GM12874 (cell line): ENCODE results near the gene ZNF787.

Experiments used
- TF ChIP-seq, protein P1 (sequence below): IDR thresholded peaks from 2 replicates; pipeline ENCODE4 v1.5.1; 2011; ENCODE audit warnings: low read depth, mild to moderate bottlenecking, control low read depth, low read length, moderate library complexity; ENCODE audit not compliant: insufficient read depth

The ZNF787 gene

DNA sequence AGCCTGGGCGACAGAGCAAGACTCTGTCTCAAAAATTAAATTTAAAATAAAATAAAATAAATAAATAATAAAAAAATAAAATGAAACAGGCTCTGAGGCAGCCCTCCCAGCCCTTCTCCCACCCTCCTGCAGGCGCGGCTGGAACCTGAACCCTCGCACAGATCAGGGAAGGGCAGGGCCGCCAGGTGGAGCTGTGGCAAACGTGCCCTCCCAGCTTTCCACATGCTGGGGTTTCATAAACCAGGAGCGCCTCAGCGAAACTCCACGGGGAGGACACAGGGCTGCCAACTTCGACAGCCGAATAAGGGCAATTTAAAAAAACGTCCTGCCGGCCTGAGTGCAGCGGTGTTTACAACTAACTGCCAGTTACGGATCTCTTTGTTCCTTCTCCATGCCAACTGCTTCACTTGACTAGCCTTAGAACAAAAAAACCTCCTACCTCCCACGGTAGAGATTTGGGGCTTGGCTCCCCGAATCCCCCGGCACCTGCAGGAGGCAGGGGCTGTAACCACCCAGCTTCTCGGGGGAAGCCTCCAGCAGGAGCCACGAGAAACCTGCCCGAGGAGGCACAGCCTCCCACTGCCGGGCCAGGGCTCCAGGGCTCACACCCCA is 15.9 kb downstream of the ZNF787 start:
- TF ChIP-seq, protein P1, sequence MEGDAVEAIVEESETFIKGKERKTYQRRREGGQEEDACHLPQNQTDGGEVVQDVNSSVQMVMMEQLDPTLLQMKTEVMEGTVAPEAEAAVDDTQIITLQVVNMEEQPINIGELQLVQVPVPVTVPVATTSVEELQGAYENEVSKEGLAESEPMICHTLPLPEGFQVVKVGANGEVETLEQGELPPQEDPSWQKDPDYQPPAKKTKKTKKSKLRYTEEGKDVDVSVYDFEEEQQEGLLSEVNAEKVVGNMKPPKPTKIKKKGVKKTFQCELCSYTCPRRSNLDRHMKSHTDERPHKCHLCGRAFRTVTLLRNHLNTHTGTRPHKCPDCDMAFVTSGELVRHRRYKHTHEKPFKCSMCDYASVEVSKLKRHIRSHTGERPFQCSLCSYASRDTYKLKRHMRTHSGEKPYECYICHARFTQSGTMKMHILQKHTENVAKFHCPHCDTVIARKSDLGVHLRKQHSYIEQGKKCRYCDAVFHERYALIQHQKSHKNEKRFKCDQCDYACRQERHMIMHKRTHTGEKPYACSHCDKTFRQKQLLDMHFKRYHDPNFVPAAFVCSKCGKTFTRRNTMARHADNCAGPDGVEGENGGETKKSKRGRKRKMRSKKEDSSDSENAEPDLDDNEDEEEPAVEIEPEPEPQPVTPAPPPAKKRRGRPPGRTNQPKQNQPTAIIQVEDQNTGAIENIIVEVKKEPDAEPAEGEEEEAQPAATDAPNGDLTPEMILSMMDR, result peak; percentile 68

DNA sequence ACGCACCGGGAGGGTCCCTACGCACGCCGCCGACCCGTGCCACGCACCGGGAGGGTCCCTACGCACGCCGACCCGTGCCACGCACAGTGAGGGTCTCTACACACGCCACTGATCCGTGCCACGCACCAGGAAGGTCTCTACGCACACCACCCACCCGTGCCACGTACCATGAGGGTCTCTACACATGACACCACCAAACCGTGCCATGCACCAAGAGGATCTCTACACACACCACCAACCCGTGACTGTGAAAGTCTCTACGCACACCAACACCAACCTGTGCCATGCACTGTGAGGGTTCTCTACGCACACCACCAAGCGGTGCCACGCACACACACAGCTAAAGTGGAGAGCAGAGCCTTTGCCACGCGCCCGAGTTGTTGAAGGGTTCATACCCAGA is 16.7 kb downstream of the ZNF787 start:
- TF ChIP-seq, protein P1, result no peak

DNA sequence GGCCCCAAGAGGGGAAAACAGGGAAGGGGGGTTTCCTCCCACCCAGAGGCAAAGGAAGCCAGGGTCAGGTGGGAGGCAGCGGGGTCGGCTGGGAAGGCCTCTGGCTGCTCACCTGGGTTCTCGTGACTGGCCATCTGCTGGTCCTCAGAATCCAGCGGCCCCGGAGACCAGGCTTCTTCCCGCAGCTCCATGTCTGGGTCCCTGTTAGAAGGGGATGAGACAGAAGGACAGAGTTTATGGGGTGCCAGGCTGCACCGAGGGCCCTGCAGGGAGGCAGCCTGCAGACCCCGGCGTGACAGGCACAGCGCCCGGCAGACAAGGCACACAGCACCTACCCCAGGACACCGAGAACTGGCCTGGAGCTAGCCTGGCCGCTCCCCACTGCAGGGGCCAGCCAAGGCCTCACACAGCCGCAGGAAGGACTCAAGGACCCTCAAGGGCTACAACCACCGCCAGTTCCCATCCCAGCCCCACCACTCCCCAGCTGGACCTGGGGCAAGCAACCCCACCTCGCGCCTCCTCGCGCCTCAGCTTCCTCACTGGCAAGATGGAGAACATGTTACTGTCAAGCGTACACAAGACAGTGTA is 18.0 kb downstream of the ZNF787 start:
- TF ChIP-seq, protein P1, result no peak

GRCh38 chr19:56101746-56102535 is 19.2 kb downstream of the ZNF787 start:
- TF ChIP-seq, protein P1, result no peak

- TF ChIP-seq, protein P1, result no peak
These were observed 20.0 kb downstream of the ZNF787 start for GRCh38 chr19:56101095-56101494.

GRCh38 chr19:56099638-56100539 is 21.2 kb downstream of the ZNF787 start:
- TF ChIP-seq, protein P1, result no peak
